ENCODE results near the gene CARMIL1. TPM values are rescaled to one million over a fixed set of nuclear protein-coding genes. Genes with fewer than 3 reads are reported as not detected.

The CARMIL1 gene
- total RNA-seq, 2 experiments from 2014 or later = 3.6 to 4.1 TPM

DNA sequence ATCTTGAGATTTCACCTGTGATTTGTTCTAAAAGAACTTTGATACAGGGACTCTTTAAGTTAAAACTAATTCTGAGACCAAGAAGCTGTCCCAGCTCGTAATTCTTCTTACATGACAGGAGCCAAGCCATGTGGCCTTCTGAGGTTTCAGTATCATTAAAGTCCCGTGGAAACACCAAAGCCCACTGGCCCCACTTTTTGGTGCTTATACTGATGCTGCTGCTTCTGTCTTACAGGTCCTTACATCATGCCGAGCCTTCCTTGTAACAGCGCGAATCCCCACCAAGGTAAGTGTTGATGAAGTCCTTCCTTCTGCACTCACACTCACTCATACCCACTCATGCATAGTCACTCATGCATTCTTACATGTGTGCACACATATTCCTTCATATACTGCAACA is 140.7 kb downstream of the CARMIL1 start:
- H3K4me1 Mint-ChIP-seq (ENCODE audit: low read depth) = no peaks in the 10 kb centered on the region
- no peak for ATAC-seq
- H3K4me3 Mint-ChIP-seq = no peak overlapping the region
- H3K9me3 Mint-ChIP-seq = peaks cover 2% of the 10 kb centered on the region
- intact Hi-C loops (cut with micrococcal nuclease) = no loop called here
- ChIA-PET POLR2A (interaction anchor here (1.0 kb wide), 1 partner anchor 13 kb away, joined by 4 read pairs; no protein-coding TSS in a partner anchor), CTCF (no interaction called here)
- H3K27ac Mint-ChIP-seq = no peak overlapping the region
- no peaks in the 10 kb centered on the region for H3K27me3 Mint-ChIP-seq
- TF ChIP-seq, protein P1, sequence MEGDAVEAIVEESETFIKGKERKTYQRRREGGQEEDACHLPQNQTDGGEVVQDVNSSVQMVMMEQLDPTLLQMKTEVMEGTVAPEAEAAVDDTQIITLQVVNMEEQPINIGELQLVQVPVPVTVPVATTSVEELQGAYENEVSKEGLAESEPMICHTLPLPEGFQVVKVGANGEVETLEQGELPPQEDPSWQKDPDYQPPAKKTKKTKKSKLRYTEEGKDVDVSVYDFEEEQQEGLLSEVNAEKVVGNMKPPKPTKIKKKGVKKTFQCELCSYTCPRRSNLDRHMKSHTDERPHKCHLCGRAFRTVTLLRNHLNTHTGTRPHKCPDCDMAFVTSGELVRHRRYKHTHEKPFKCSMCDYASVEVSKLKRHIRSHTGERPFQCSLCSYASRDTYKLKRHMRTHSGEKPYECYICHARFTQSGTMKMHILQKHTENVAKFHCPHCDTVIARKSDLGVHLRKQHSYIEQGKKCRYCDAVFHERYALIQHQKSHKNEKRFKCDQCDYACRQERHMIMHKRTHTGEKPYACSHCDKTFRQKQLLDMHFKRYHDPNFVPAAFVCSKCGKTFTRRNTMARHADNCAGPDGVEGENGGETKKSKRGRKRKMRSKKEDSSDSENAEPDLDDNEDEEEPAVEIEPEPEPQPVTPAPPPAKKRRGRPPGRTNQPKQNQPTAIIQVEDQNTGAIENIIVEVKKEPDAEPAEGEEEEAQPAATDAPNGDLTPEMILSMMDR (IDR thresholded peaks at IDR 0.05) = no peak
- H3K36me3 Mint-ChIP-seq (ENCODE audit: low read depth) = peaks cover 5% of the 10 kb centered on the region
- DNase-seq = no peak

DNA sequence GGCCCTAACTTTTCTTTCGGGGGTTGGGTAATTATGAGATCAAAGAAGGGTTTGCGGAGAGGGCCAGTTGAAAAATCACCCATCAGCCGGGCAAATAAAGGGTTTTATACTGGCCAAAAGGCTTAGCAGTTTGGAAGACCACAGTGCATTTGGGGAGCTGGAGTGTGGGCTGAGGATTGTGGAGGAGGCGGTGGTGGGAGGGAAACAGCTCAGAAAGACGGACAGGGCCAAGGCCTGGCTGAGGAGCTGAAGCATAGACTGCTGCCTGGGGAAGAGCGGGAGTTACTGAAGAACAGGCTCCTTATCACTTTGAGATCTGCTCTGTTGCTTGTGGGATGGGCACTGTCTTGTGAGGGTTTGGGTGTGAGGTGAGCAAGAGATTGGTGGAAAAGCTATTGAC is 144.2 kb downstream of the CARMIL1 start:
- ChIA-PET POLR2A (no interaction called here), CTCF (no interaction called here)
- ATAC-seq (no peak), DNase-seq (no peak)
- intact Hi-C loops (cut with micrococcal nuclease) = no loop called here
- no peaks in the 10 kb centered on the region for H3K4me1 Mint-ChIP-seq (ENCODE audit: low read depth)
- H3K36me3 Mint-ChIP-seq (ENCODE audit: low read depth) = peaks cover 5% of the 10 kb centered on the region
- H3K27ac Mint-ChIP-seq = no peak overlapping the region
- H3K9me3 Mint-ChIP-seq = peaks cover 2% of the 10 kb centered on the region
- TF ChIP-seq, protein P1 (IDR thresholded peaks at IDR 0.05) = no peak
- no peak overlapping the region for H3K4me3 Mint-ChIP-seq
- no peaks in the 10 kb centered on the region for H3K27me3 Mint-ChIP-seq

DNA sequence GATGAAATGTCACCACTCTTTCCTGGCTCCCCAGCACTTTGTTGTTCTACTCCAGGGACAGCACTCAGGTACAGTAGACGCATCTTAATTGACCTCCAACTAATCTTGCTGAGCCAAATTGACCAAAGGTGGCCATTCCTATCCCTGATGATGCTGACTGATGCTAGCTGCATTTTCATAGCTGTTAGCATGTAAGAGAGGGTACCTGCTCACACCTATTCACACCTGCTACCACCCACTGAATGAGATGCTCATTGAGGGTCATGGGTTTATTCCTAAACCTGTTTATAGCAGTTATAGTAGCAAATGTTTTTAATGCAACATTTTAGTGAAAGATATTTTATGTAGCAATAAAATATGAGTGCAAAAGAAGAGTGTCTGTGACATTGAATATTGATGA is 145.1 kb downstream of the CARMIL1 start:
- ChIA-PET POLR2A (no interaction called here), CTCF (interaction anchor here (1.1 kb wide), 1 partner anchor 146 kb away, joined by 4 read pairs; no protein-coding TSS in a partner anchor)
- H3K27me3 Mint-ChIP-seq = no peaks in the 10 kb centered on the region
- H3K27ac Mint-ChIP-seq = no peak overlapping the region
- TF ChIP-seq, protein P1 (IDR thresholded peaks at IDR 0.05) = no peak
- intact Hi-C loops (cut with micrococcal nuclease) = no loop called here
- H3K4me1 Mint-ChIP-seq (ENCODE audit: low read depth) = no peaks in the 10 kb centered on the region
- no peak for ATAC-seq
- peaks cover 5% of the 10 kb centered on the region for H3K36me3 Mint-ChIP-seq (ENCODE audit: low read depth)
- DNase-seq = no peak
- H3K9me3 Mint-ChIP-seq = peaks cover 2% of the 10 kb centered on the region
- H3K4me3 Mint-ChIP-seq = no peak overlapping the region

DNA sequence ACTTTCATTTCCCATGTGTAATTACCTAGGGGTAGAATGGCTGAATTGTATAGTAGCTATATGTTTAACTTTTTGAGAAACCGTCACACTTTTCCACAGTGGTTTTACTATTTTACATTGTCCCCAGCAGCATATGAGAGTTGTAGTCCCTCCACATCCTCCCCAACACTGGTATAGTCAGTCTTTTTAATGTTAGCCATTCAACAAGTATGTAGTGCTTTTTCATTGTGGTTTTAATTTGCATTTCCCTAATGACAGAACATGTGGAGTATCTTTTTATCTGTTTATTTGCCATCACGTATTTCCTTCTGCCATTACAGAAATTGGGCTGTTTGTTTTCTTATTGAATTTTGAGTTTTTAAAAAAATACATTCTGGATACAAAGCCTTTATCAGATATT is 148.4 kb downstream of the CARMIL1 start:
- Mint-ChIP-seq H3K4me3 (no peak overlapping the region), H3K27ac (no peak overlapping the region), H3K36me3 (ENCODE audit: low read depth) (no peaks in the 10 kb centered on the region), H3K27me3 (no peaks in the 10 kb centered on the region), H3K4me1 (ENCODE audit: low read depth) (peaks cover 4% of the 10 kb centered on the region), H3K9me3 (no peaks in the 10 kb centered on the region)
- TF ChIP-seq, protein P1 (IDR thresholded peaks at IDR 0.05) = no peak
- no peak for DNase-seq
- ChIA-PET CTCF (interaction anchor here (0.5 to 1.2 kb wide), 2 partner anchors 14 to 162 kb away, joined by 4 read pairs; no protein-coding TSS in a partner anchor), POLR2A (no interaction called here)
- intact Hi-C loops (cut with micrococcal nuclease) = no loop called here
- ATAC-seq = no peak

DNA sequence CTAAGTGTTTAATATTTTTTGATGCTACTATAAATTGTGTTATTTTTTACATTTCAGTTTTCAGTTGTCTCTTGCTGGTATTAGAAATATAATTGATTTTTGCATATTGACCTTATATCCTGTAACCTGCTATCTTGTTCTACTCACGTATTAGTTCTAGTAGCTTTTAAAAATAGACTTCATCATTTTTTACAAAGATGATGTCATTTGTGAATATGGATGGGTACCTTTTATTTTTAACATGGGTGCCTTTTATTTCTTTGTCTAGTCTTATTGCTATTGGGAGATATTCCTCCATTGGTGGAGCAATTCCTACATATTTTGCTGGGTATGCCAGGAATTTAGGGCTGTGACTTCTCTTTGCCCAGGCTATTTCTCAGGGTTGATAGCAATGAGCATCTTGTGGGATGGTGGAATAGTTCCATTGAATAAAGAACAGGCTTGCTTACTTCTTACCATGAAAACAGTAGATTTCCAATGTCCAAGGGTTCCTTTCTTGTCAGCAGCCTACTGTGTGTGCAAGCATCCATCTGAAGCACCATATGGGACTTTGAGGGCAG is 149.7 kb downstream of the CARMIL1 start:
- ChIA-PET CTCF (no interaction called here), POLR2A (no interaction called here)
- TF ChIP-seq, protein P1 (IDR thresholded peaks at IDR 0.05) = no peak
- no peaks in the 10 kb centered on the region for H3K27me3 Mint-ChIP-seq
- H3K9me3 Mint-ChIP-seq = no peaks in the 10 kb centered on the region
- H3K36me3 Mint-ChIP-seq (ENCODE audit: low read depth) = no peaks in the 10 kb centered on the region
- peaks cover 11% of the 10 kb centered on the region for H3K4me1 Mint-ChIP-seq (ENCODE audit: low read depth)
- H3K4me3 Mint-ChIP-seq = no peak overlapping the region
- intact Hi-C loops (cut with micrococcal nuclease) = no loop called here
- ATAC-seq (no peak), DNase-seq (no peak)
- no peak overlapping the region for H3K27ac Mint-ChIP-seq

Data from activated CD8-positive, alpha-beta T cell treated with anti-CD3 and anti-CD28 coated beads for 36 hours (primary cell).